A673 (cell line): Measurements from ENCODE around the gene ALDOC.

Experiments
- EZH2 ChIP-seq: fragments of 200-600 bp; sonication (generic); IDR thresholded peaks from 2 replicates; pipeline ENCODE4 v1.6.1; 2017; ENCODE audit warnings: borderline replicate concordance, low read depth, mild to moderate bottlenecking, mixed read lengths, antibody characterized with exemption, low read length; ENCODE audit not compliant: poor library complexity, severe bottlenecking
- TF ChIP-seq, protein P1 (sequence below): fragments of 300-800, 200-600 bp; sonication (generic); conservative IDR thresholded peaks from 2 replicates; pipeline ENCODE4 v1.5.1; 2017; ENCODE audit warnings: low read depth, mild to moderate bottlenecking, antibody characterized with exemption, low read length, moderate library complexity, mixed read lengths

GRCh38 chr17:28550858-28551257 lies 25.8 kb downstream of the ALDOC start:
- TF ChIP-seq, protein P1, sequence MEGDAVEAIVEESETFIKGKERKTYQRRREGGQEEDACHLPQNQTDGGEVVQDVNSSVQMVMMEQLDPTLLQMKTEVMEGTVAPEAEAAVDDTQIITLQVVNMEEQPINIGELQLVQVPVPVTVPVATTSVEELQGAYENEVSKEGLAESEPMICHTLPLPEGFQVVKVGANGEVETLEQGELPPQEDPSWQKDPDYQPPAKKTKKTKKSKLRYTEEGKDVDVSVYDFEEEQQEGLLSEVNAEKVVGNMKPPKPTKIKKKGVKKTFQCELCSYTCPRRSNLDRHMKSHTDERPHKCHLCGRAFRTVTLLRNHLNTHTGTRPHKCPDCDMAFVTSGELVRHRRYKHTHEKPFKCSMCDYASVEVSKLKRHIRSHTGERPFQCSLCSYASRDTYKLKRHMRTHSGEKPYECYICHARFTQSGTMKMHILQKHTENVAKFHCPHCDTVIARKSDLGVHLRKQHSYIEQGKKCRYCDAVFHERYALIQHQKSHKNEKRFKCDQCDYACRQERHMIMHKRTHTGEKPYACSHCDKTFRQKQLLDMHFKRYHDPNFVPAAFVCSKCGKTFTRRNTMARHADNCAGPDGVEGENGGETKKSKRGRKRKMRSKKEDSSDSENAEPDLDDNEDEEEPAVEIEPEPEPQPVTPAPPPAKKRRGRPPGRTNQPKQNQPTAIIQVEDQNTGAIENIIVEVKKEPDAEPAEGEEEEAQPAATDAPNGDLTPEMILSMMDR, result no peak
- no peak for TF ChIP-seq EZH2
